Spleen (tissue), 11 donors: ENCODE results near the gene IRF2BP2. TPM values are rescaled to one million over a fixed set of nuclear protein-coding genes. Genes with fewer than 3 reads are reported as not detected.

Experiments
- DNase-seq: peaks from one replicate; pipeline ENCODE4 v3.0.0-alpha.2; 2020
- H3K27ac ChIP-seq, 8 donors: fragments of 200-600 bp; sonication (generic) in 7 of 8; 1 replicate in 4 of 8; 2 replicates in 4 of 8; pipeline versions ENCODE4 v1.5.0 to v1.8.0; 2016 to 2021; ENCODE audit warnings: inconsistent platforms in 4 of 8, mild to moderate bottlenecking in 4 of 8, moderate library complexity in 1 of 8
- H3K27me3 ChIP-seq, 7 donors: fragments of 200-600 bp; sonication (generic) in 6 of 7; replicated peaks in 1 of 7; 1 replicate in 4 of 7; 2 replicates in 3 of 7; pipeline versions ENCODE4 v1.5.0 to v1.8.0; 2016 to 2021; ENCODE audit warnings: inconsistent platforms in 3 of 7, mild to moderate bottlenecking in 1 of 7
- H3K36me3 ChIP-seq, 6 donors: fragments of 200-600 bp; sonication (generic) in 5 of 6; 1 replicate in 4 of 6; 2 replicates in 2 of 6; pipeline versions ENCODE4 v1.5.0 to v1.8.0; 2016 to 2021; ENCODE audit warnings: inconsistent platforms in 2 of 6
- H3K4me1 ChIP-seq, 6 donors: fragments of 200-600 bp; sonication (generic) in 5 of 6; 1 replicate in 3 of 6; 2 replicates in 3 of 6; pipeline versions ENCODE4 v1.5.0 to v1.8.0; 2016 to 2021; ENCODE audit warnings: inconsistent platforms in 3 of 6
- H3K4me3 ChIP-seq, 8 donors: fragments of 200-600 bp; sonication (generic) in 7 of 8; 1 replicate in 4 of 8; 2 replicates in 4 of 8; pipeline versions ENCODE4 v1.5.0 to v1.8.0; 2016 to 2021; ENCODE audit warnings: inconsistent platforms in 4 of 8, mild to moderate bottlenecking in 4 of 8, moderate library complexity in 2 of 8
- H3K9me3 ChIP-seq, 8 donors: fragments of 200-600 bp; sonication (generic) in 7 of 8; 1 replicate in 4 of 8; 2 replicates in 4 of 8; pipeline versions ENCODE4 v1.5.0 to v1.8.0; 2016 to 2021; ENCODE audit warnings: inconsistent platforms in 4 of 8
- POLR2A ChIP-seq, 3 donors: fragments of 450-650 bp; IDR thresholded peaks; one replicate each; pipeline ENCODE4 v1.5.1; 2017; ENCODE audit warnings: antibody characterized with exemption in 3 of 3, mild to moderate bottlenecking in 1 of 3
- POLR2AphosphoS5 ChIP-seq, 3 donors: sonication (generic); formaldehyde crosslinking; IDR thresholded peaks; one replicate each; pipeline ENCODE4 v1.5.1; 2017; ENCODE audit warnings: antibody characterized with exemption in 3 of 3
- WGBS, 5 donors: extraction: QIAGEN DNeasy Blood & Tissue Kit in 3 of 5; methylation state at CpG; one replicate each; pipeline versions ENCODE4 v1.1.5 to v1.1.7; 2013 to 2018; 5-methylcytosine and 5-hydroxymethylcytosine counted together
- intact Hi-C: fragments of 100-400 bp; cut with DNase I; formaldehyde crosslinking; loops from one replicate; pipeline ENCODE4 v1.15.0; 2023; ENCODE audit warnings: low total_unique reads
- polyA plus RNA-seq, 3 donors: library from polyadenylated mRNA; stranded (reverse); fragments of 200-250 nt; gene quantifications; one replicate each; pipeline ENCODE4 v1.2.1, GENCODE V29; 2013
- total RNA-seq, 7 donors: library from RNA; depleted of rRNA in 3 of 7; stranded (reverse); fragments of >200 nt in 3 of 7; fragmentation: NEBNext Ultra II Directional in 4 of 7; extraction: Animal tissue kit (Norgen Biotek cat#: 25700) in 4 of 7; gene quantifications; one replicate each; pipeline versions ENCODE4 v1.1.0 to v1.2.1, GENCODE V29; 2016 to 2021
- TF ChIP-seq, protein P1 (sequence below), 11 experiments: fragments of 200-600 bp in 7 of 11; fragments of 450-650 bp in 4 of 11; sonication (generic) in 4 of 11; IDR thresholded peaks in 8 of 11; conservative IDR thresholded peaks in 3 of 11; 1 replicate in 7 of 11; 2 replicates in 4 of 11; pipeline versions ENCODE4 v1.4.0 to v1.8.0; 2016 to 2021; ENCODE audit warnings: antibody characterized with exemption in 11 of 11, inconsistent platforms in 4 of 11, mild to moderate bottlenecking in 1 of 11
- donor health status: healthy with polysubstance abuse.
- donor health status: DM: no; HTN: no; CAD: no; lungs with moderate emphysema.
- donor health status: DM: no; HTN: no; CAD: no.
- donor health status: Bipolar disorder and iron deficiency.
- donor health status: healthy.
- donor health status: DM: no; HTN: no; CAD: no.
- donor health status: DM: yes; HTN: yes; CAD: no.

IRF2BP2 gene
- total and polyA plus RNA-seq, 10 donors, result 39.1 to 109 (median 60.3) TPM

DNA sequence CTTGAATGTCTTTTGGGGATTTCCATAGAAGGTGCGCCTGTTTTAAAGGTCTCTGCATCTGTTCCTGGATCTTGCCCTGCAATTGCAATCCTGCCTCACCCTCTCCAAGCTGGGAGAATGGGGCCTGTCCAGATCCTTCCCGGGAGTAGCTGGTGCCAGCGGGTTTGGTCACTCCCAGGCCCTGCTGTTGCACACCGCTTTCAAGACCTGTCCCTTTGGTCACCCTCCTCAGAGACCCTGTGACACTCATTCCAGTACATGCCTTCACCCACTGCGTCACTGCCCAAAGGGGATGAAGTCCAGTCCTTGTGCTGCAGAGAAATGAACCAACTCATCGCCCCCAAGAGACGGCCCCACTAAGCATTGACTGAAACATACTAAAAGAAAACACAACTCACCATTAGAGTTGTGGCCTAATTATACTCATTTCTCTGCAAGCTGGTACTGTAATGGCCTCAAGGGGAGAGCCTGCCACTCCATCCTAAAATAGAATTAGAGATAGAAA, 1.9 kb upstream of the IRF2BP2 start:
- WGBS, 5 donors, result 39 to 63% (median 43%) methylated on average over 7 of the region's 7 CpGs
- intact Hi-C loops, result loop anchor here (5.0 kb wide), 1 partner anchor 110 kb away; no protein-coding TSS in a partner anchor
- DNase-seq, result peak; percentile 82
- no peaks in the 10 kb centered on the region for H3K27me3 ChIP-seq
- H3K4me1 ChIP-seq, result peaks cover 30 to 66% (median 47%) of the 10 kb centered on the region in 6 donors
- H3K36me3 ChIP-seq, result peaks cover 0 to 15% (median 8%) of the 10 kb centered on the region in 6 donors
- no peak for TF ChIP-seq POLR2AphosphoS5 (IDR thresholded peaks at IDR 0.05)
- TF ChIP-seq POLR2A (IDR thresholded peaks at IDR 0.05), result no peak
- TF ChIP-seq, protein P1, sequence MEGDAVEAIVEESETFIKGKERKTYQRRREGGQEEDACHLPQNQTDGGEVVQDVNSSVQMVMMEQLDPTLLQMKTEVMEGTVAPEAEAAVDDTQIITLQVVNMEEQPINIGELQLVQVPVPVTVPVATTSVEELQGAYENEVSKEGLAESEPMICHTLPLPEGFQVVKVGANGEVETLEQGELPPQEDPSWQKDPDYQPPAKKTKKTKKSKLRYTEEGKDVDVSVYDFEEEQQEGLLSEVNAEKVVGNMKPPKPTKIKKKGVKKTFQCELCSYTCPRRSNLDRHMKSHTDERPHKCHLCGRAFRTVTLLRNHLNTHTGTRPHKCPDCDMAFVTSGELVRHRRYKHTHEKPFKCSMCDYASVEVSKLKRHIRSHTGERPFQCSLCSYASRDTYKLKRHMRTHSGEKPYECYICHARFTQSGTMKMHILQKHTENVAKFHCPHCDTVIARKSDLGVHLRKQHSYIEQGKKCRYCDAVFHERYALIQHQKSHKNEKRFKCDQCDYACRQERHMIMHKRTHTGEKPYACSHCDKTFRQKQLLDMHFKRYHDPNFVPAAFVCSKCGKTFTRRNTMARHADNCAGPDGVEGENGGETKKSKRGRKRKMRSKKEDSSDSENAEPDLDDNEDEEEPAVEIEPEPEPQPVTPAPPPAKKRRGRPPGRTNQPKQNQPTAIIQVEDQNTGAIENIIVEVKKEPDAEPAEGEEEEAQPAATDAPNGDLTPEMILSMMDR (IDR thresholded peaks at IDR 0.05 in 8 of 11, conservative IDR thresholded peaks at IDR 0.05 in 3 of 11), result no peak
- H3K9me3 ChIP-seq, result no peaks in the 10 kb centered on the region
- H3K27ac ChIP-seq, result peak overlapping the region; percentile 97 to 100 (median 99)
- H3K4me3 ChIP-seq, result peak overlapping the region in 5 of 8 donors; percentile 13 to 89 (median 21)

DNA sequence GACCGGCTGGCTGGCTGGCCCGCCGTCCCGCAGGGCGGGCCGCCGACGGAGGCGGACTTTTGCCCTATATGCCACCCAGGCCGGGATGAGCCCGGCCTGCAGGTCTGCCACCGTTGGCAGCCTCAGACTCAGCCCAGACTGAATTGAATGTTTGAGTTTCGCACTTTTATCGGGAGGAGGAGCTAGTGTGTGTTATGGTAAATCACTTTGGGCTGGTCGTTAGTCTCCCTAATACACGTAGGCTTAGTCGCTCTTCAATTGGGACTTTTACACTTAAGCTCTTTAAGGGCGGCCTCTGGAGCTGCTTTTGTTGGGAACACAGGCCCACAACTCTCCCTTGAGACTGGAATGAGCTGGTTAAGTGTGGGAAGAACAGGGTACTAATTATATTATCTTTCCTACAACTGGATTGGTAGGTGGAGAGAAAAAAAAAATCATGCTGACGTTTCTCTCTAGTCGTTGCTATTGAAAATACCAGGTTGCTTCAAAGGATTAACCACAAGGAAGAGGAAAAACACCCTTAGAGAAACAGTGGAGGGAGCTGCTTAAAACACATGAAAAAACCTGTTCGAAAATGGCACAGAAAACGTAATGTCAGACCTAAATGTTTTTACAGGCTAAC, 1.4 kb upstream of the IRF2BP2 start:
- Histone ChIP-seq H3K9me3 (no peaks in the 10 kb centered on the region), H3K27me3 (no peaks in the 10 kb centered on the region), H3K27ac (peak overlapping the region; percentile 97 to 100 (median 99)), H3K4me1 (peaks cover 30 to 66% (median 53%) of the 10 kb centered on the region in 6 donors), H3K4me3 (peak overlapping the region; percentile 40 to 89 (median 51)), H3K36me3 (peaks cover 0 to 21% (median 9%) of the 10 kb centered on the region in 6 donors)
- no peak for DNase-seq
- intact Hi-C loops, result loop anchor here (5.0 kb wide), 1 partner anchor 111 kb away; no protein-coding TSS in a partner anchor
- TF ChIP-seq, protein P1 (IDR thresholded peaks at IDR 0.05 in 8 of 11, conservative IDR thresholded peaks at IDR 0.05 in 3 of 11), result peak in 1 of 11 experiments; percentile 7
- TF ChIP-seq POLR2AphosphoS5 (IDR thresholded peaks at IDR 0.05), result peak in 1 of 3 donors; percentile 81
- peak; percentile 44 to 87 (median 86) for TF ChIP-seq POLR2A (IDR thresholded peaks at IDR 0.05)
- WGBS, 5 donors, result 4 to 11% (median 5%) methylated on average over 9 to 22 of the region's 22 CpGs

DNA sequence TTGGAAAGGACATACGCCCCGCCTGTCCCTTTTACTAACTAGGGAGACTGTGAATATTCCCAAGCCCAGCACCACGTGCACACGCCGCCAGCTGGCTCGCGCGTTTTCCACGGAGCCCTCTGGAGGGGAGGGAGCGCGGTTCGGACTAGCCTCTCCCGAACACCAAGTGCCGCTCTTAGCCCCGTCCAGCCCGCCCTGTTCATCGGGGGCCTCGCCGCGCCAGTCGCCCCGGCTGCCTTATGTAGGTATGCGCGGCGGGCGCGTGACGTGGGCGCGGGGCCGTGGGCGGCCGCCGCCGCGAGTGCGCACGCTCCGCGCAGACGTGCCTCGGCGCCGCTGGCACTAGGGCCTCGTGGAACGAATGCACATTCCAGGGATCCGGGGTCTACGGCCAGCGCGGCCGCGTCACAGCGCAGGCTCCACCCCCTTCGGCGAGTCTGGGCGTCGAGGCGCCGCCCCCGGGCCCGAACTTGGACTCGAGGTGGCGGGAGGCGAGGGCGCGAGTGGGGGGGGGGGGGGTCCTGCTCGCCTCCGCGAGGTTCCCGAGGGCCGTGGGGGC, 767 bp upstream of the IRF2BP2 start:
- peaks cover 0 to 27% (median 9%) of the 10 kb centered on the region in 6 donors for H3K36me3 ChIP-seq
- 0 to 1% (median 0%) methylated on average over 36 to 71 of the region's 71 CpGs for WGBS, 5 donors
- H3K4me3 ChIP-seq, result peak overlapping the region; percentile 40 to 89 (median 51)
- H3K4me1 ChIP-seq, result peaks cover 30 to 69% (median 58%) of the 10 kb centered on the region in 6 donors
- no peaks in the 10 kb centered on the region for H3K9me3 ChIP-seq
- H3K27ac ChIP-seq, result peak overlapping the region; percentile 97 to 100 (median 99)
- TF ChIP-seq POLR2A (IDR thresholded peaks at IDR 0.05) (peak; percentile 86 to 97 (median 96)), POLR2AphosphoS5 (IDR thresholded peaks at IDR 0.05) (peak; percentile 98)
- TF ChIP-seq, protein P1 (IDR thresholded peaks at IDR 0.05 in 8 of 11, conservative IDR thresholded peaks at IDR 0.05 in 3 of 11), result peak in 1 of 11 experiments; percentile 16
- DNase-seq, result peak; percentile 98
- H3K27me3 ChIP-seq, result no peaks in the 10 kb centered on the region
- intact Hi-C loops, result loop anchor here (5.0 kb wide), 1 partner anchor 112 kb away; no protein-coding TSS in a partner anchor
